AG04450 (cell line): ENCODE measurements around the gene C1orf21. TPM values are rescaled to one million over a fixed set of nuclear protein-coding genes. Genes with fewer than 3 reads are reported as not detected.

Source experiments
- CTCF ChIA-PET: fragments of 300-600, 350-600 bp; formaldehyde crosslinking; extraction: SDS; loops from one replicate; lab custom pipeline; 2022; ENCODE audit warnings: antibody characterized with exemption, inconsistent platforms; lab: Charles Lee
- POLR2A ChIA-PET: fragments of 350-600 bp; formaldehyde crosslinking; extraction: SDS; loops from one replicate; lab custom pipeline; 2021; ENCODE audit warnings: antibody characterized with exemption, inconsistent platforms; lab: Yijun Ruan, JAX
- DNase-seq: peaks from one replicate; pipeline ENCODE4 v3.0.0-alpha.2; 2011; ENCODE audit warnings: low read depth, low spot score
- H3K27ac ChIP-seq: one replicate; pipeline ENCODE4 v1.5.1; 2012; ENCODE audit warnings: low read depth, low read length, control low read depth
- H3K27me3 ChIP-seq: one replicate; pipeline ENCODE4 v1.6.0; 2012; ENCODE audit warnings: low read length; ENCODE audit not compliant: control insufficient read depth, insufficient read depth
- H3K4me3 ChIP-seq: 2 replicates; pipeline ENCODE4 v1.5.1; 2011; ENCODE audit warnings: mild to moderate bottlenecking, low read depth, low read length, control low read depth
- H3K9me3 ChIP-seq: 2 replicates; pipeline ENCODE4 v1.5.1; 2012; ENCODE audit warnings: low read length; ENCODE audit not compliant: control insufficient read depth, insufficient read depth
- polyA plus RNA-seq: library from polyadenylated mRNA; depleted of rRNA; stranded (reverse); fragments of >200 nt; gene quantifications from 2 replicates; pipeline ENCODE4 v1.2.3, GENCODE V29; 2011
- TF ChIP-seq, protein P1 (sequence below): IDR thresholded peaks from 2 replicates; pipeline ENCODE4 v1.5.1; 2011; ENCODE audit warnings: low read depth, low read length, control low read depth, inconsistent platforms

Gene C1orf21
- polyA plus RNA-seq, 1 experiment = 29.5 TPM

DNA sequence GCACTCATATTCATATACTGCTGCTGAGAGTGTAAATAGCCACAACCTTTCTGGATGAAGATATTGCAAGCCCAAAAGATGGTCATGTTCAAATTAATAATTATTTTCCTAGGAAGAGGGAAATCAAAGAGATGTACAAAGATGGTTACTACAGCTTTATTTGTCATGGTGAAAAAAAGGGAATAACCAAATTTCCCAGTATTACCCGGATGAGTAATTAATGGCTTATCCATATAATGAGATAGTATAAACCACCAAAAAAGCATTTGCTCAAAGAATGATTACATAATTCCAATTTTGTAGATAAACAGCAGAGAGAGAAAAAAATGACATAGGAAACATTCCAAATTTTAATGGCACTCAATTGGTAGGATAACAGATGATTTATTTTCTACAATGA lies 165.6 kb downstream of the C1orf21 start:
- CTCF ChIA-PET = no interaction called here
- Histone ChIP-seq H3K27me3 (no peaks in the 10 kb centered on the region), H3K9me3 (no peaks in the 10 kb centered on the region), H3K27ac (no peak overlapping the region), H3K4me3 (no peak overlapping the region)
- TF ChIP-seq, protein P1, sequence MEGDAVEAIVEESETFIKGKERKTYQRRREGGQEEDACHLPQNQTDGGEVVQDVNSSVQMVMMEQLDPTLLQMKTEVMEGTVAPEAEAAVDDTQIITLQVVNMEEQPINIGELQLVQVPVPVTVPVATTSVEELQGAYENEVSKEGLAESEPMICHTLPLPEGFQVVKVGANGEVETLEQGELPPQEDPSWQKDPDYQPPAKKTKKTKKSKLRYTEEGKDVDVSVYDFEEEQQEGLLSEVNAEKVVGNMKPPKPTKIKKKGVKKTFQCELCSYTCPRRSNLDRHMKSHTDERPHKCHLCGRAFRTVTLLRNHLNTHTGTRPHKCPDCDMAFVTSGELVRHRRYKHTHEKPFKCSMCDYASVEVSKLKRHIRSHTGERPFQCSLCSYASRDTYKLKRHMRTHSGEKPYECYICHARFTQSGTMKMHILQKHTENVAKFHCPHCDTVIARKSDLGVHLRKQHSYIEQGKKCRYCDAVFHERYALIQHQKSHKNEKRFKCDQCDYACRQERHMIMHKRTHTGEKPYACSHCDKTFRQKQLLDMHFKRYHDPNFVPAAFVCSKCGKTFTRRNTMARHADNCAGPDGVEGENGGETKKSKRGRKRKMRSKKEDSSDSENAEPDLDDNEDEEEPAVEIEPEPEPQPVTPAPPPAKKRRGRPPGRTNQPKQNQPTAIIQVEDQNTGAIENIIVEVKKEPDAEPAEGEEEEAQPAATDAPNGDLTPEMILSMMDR = no peak
- no peak for DNase-seq
- POLR2A ChIA-PET = no interaction called here

DNA sequence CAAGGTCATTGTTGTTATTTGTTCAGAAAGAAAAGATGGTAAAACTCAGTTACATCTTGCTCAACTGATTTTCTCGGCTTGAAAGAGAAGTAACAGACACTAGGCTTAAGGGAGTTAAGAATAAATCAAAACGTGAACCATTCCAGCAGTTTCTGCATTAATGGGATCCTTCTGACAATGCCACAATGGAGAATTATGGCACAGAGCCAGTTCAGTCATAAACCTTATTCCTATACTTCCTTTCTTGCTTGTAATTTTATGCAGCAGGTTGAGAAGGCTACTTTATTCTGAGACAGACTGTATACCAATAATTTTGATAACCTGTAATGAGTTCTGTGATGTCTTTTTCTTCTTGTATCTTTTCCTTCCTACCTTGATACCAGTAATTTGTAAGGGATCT lies 167.0 kb downstream of the C1orf21 start:
- ChIA-PET POLR2A (no interaction called here), CTCF (no interaction called here)
- Histone ChIP-seq H3K9me3 (no peaks in the 10 kb centered on the region), H3K4me3 (no peak overlapping the region), H3K27me3 (no peaks in the 10 kb centered on the region), H3K27ac (no peak overlapping the region)
- TF ChIP-seq, protein P1 = no peak
- DNase-seq = no peak

DNA sequence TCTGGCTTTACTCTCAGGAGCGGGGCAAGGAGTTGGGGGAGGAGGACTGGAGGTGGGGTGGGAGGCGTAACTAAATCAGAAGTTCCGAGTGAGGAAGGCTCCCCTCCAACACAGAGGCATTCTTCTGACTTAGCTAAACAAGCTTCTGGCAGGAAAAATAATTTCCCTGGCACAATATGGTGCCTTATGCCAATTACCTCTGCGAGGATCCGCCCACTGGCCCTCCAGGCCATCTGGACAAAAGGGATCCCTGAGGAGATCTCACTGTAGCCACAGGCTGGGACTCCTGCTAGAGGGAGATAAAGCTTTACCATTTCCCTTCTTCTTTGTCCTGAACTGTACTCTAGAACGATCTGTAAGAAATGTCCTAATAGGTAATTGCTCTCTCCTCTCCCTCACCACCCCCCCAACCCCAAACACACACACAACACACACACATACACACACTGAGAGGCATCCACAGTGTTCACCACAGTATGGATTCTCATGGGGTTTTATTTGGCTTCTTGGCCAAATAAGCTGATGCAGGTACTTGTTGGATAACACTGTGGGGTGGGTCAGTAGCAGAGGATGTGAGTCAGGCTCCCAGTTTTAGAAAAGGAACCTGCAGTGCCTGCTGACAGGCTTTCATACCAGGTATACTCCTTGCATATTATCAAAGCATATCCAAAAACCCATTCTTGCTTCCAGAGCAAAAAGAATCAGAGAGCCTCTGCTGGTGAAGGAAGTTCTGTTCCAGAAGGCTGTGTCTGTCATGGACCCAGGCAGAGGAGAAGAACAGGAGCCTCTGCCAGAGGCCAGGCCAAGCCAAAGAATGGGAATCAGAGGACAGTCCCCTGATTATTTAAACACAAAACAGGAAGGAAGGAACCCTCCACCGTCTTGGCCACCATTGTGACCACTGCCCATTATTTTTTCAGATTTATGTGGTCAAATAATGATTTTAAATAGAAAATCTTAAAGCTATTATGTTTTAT lies 169.1 kb downstream of the C1orf21 start:
- ChIA-PET CTCF (no interaction called here), POLR2A (no interaction called here)
- Histone ChIP-seq H3K27me3 (no peaks in the 10 kb centered on the region), H3K27ac (no peak overlapping the region), H3K9me3 (no peaks in the 10 kb centered on the region), H3K4me3 (no peak overlapping the region)
- DNase-seq = no peak
- TF ChIP-seq, protein P1 = no peak

DNA sequence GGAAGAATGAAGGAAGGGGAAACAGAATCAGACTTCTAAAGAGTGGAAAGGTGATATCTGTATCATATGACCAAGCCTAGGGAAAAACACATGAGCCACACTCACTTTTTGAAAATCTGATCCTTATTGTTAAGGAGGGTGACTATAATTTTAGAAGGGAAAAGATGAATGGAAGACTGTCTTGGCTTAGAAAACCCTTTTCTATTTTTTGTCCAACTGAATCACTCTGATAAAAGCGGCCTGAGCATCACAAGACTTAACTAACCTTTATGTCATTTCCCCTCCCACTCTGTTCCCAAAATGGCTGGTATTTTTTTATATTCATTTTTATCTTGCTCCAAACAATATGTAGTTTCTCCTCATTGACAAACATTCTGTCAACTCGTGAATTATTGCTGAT lies 169.8 kb downstream of the C1orf21 start:
- TF ChIP-seq, protein P1 = no peak
- POLR2A ChIA-PET = no interaction called here
- H3K27ac ChIP-seq = no peak overlapping the region
- CTCF ChIA-PET = interaction anchor here (1.9 kb wide), 1 partner anchor 107 kb away, joined by 6 read pairs; no protein-coding TSS in a partner anchor
- no peak for DNase-seq
- H3K27me3 ChIP-seq = no peaks in the 10 kb centered on the region
- H3K4me3 ChIP-seq = no peak overlapping the region
- no peaks in the 10 kb centered on the region for H3K9me3 ChIP-seq
